NCI-H2107 treated with DMSO at 0.1 percent for 48 hours (cell line): ENCODE data around the gene LRMDA.
A peak's percentile ranks its signal among the peaks of the same experiment; 100 is the strongest.
"Not testable (repeated sequence)": the region's sequence is repeated elsewhere in the genome, so short reads cannot be mapped to it uniquely, and the experiment has no call there.

Experiments
- DNase-seq: peaks from one replicate; lab custom pipeline; 2025; ENCODE audit not compliant: unreplicated experiment; lab: John Stamatoyannopoulos, UW

LRMDA gene

DNA sequence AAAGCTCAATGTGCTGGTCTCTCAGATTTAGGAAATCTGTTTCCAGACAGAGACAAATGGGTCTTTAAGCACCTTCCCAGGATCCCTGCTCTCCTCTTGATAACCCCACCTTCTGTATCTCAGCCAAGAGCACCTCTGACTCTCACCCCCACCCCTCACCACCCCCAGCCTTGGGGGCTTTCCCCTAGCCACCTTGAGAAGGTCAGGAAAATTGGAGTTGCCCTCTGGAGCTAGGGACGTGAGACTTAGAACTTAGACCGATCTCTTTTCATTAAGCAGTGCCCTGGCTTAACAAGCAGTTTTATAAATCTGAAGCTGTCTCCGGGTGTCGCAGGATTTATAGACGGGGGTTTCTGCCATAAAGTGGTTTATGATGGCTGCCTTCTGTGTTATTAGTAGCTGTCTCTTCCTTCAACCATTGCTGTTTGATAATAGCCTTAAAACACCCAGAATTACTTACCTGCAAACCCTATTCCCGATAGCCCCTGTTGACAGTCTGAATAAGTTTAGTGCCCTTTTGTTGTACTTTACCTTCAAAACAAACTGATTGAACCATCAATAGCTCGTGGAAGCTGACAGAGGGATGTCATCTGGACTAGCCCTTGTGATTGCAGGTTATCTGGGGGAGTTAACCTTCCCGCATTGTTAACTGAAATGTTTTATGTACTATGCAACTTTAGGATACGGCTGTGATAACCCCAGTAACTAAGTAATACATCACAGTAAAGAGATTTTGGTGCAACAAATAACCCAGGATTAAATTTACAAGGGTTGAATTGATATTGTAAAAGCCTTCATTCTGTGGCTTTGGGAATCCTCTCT is 621.5 kb downstream of the LRMDA start:
- DNase-seq = no peak

GRCh38 chr10:76055466-76055865 is 624.0 kb downstream of the LRMDA start:
- no peak for DNase-seq

DNA sequence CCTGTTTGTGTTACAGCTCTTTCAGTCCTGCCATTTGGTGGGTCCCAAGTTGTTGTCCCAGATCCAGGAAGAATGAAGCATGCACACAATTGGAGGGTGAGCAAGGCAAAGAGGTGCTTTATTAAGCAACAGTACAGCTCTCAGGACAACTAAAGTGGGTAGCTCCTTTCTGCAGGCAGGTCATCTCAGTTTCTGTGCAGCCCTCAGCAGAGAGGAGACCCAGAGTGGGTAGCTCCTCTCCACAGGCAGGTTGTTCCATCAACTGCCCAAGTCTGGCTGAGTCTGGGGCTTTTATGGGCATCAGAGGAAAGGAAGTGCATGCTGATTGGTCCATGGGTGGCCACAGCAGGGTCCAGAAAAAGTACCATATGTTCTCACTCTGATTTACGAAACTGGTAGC is 624.5 kb downstream of the LRMDA start:
- DNase-seq = no peak

DNA sequence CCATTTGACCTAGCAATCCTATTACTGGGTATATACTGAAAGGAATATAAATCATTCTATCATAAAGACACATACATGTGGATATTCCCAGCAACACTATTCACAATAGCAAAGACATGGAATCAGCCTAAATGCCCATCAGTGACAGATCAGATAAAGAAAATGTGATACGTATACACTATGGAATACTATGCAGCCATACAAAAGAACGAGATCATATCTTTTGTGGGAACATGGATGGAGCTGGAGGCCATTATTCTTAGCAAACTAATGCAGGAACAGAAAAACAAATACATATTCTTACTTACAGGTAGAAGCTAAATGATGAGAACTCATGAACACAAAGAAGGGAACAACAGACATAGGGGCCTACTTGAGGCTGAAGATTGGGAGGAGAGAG is 629.6 kb downstream of the LRMDA start:
- DNase-seq = not testable (repeated sequence)

DNA sequence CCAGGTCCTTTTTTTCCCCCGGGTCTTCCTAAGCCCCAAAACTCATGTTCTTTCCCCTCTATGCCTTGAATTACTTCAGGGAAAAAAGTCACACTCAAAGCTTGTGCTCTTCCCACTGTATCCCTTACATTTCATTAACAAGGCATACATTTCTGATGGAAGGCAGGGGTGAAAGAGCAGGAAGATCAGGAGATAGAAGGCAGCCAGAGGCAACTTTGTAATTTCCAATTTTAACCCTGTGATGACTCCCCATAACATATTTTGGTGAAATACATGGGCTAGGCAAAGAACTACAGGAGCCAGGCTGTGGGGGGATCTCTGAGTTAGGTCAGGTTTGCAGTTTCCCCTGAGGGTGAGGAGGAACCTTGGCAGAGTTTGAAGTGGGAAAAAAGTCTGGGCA is 635.0 kb downstream of the LRMDA start:
- no peak for DNase-seq

DNA sequence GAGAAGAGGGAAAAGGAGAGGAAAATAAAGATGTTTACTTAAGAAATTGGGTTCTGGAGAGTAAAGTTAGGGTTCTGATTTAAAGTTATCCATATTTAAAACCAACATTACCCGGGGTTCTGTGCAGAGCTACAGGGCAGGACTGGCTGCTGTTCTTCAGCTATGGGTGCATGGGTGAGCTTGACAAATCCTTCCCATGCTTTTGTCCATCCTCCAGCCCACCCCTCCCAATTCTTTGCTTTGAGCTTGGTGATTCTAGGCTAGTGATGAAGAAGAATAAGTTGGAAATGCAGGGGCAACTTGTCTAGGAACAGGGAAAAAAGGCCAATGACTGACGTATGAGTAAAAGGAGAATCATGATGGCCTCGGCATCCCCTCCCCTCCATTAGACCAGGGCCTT is 636.0 kb downstream of the LRMDA start:
- DNase-seq = no peak

DNA sequence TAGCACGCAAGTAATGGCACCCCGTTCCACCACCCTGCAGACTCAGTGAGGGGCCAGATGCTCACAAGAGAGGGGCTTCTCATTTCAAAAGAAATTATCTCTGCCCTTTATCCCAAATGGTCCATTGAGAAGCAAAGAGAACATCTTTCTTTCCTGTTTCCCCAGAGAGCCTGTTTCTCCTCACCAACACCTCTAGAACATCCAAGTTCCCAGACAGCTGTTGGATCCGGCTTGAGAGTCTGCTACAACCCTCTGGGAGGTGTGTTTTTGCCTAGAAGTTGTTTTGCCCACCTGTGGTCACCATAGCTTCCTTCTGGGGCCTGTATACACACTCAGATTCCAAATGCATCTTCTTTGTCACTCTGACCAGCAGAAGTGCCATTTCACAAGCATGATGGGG is 637.4 kb downstream of the LRMDA start:
- DNase-seq = no peak

DNA sequence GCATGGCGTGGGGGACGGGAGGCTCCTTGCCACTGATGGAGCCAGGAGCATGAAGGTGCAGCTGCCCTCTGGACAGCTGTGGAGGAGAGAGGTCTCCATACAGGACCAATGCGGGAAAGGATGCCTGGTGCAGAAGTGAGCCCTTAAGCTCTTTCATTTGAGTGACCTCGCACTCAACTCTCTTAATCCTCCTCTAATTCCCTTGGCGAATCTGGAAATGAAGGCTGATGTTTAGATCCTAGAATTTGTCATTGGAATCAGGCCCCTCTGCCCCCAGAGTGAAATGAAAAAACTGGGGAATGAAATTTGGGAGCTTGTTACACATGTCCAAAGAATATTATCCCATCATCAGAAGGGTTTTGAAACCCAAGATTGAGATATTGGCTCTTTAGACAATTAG is 639.5 kb downstream of the LRMDA start:
- DNase-seq = no peak

- no peak for DNase-seq
These were observed 640.4 kb downstream of the LRMDA start for GRCh38 chr10:76071653-76072365.

DNA sequence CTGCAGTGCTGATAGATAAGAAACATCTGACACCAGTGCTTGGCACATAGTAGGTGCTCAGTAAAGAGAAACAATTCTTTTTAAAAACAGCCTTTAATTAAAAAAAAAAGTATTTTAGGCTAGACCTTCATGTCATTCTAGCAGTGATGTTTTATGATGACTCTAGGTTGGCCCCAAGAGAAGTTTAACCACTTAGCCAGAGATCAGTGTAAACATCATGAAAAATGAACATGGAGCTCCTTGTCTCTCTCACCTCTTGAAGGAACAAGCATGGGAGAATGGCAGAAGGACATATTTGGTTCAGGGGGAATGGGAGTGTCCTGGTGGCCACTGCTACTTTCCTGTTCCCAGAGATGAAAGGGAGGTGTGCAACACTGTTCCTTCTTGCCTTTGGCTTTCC is 641.0 kb downstream of the LRMDA start:
- no peak for DNase-seq

GRCh38 chr10:76073524-76073923 is 642.1 kb downstream of the LRMDA start:
- DNase-seq = no peak

DNA sequence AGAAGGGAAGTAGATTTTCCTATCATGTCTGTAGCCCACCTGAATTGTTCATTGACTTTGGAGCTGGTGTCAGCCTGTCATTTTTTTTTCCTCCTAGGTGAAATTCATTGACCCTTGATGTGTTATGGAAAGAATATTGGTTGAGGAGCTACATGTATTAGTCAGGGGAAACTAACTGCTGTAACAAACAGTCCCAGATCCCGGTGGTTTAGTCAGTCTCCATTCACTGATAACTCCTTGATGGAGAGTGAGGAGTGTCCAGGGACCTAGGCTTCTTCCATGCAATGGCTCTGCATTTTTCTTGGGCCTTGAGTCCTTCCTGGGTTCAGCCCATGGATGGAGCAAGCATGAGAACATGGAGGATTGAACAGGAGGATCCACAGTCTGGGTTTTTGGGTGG is 643.2 kb downstream of the LRMDA start:
- no peak for DNase-seq

DNA sequence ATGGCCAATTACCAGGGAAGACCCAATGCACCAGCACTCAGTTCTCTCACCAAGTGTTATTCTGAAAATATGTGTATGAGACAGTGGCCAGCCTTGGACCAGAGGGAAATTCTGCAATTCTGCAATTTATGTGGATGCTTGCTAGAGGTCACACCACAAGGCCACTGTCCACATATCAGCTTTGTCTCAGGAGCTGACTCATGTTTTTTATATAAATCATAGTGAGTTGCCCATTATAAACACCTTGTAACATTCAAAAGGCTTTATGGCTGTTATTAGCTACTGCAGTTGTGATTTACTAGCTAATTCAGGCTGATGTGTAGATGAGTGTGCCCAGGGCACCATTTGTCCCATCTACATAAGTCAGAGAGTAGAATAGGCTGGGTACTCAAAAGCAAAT is 649.0 kb downstream of the LRMDA start:
- no peak for DNase-seq

GRCh38 chr10:76080991-76081390 is 649.6 kb downstream of the LRMDA start:
- DNase-seq = no peak

DNA sequence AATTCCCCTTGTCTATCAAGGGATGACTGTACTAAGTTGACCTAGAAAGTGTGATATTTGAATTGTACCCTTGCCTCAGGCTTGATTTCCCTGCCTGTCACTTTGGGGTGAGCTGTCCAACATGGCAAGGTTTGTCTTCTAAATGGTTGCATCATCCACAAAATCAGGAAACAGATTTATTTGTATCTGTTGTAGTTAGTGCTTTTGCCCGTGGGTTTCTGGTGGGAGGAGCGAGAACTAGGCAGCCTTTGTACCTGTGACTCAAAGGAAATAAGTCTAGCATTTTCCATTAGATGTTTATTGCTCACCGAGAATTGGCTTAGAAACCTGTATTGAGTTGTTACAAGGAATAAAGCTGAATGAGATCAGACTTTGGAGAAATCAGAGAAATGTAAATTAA is 650.8 kb downstream of the LRMDA start:
- no peak for DNase-seq

GRCh38 chr10:76082956-76083355 is 651.5 kb downstream of the LRMDA start:
- DNase-seq = no peak

DNA sequence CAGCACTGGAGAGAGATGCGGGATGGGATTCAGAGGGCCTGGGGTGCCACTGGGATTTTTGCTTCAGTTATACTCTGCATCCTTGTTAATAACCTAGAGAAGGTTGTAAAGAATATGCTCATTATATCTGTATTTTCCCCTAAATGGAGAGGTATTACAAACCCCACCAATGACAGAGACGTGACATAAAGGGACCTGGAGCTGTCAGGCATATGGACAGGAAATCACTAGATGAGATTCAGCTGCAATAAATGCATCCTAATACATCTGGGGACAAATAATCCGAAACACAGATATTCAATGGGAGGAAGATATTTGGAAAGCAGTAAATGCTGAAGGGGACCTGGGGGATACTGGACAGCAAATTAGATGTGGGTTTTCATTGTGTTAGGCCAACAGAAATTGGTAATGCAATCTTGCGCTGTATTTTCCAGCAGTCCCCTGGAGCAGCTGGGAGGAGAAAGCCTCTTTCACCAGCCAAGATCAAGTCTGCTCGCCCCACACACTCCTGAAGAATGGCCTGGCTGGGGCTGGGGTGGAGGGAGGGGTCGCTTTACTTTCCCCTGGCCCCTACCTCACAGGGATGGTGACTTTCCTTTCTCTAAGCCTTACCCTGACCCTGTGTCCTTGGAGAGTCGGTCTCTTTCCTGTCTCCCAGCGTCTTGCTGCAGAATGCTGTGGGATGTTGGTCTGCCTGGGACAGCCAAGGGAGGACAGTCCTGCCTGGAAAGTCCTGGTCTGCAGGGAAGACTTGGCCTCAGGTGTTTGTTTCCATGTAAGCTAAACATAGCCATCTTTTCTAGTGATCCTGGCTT is 653.8 kb downstream of the LRMDA start:
- DNase-seq = no peak

GRCh38 chr10:76085817-76086167 is 654.4 kb downstream of the LRMDA start:
- DNase-seq = no peak

- no peak for DNase-seq
These were observed 654.8 kb downstream of the LRMDA start for GRCh38 chr10:76086170-76086760.

DNA sequence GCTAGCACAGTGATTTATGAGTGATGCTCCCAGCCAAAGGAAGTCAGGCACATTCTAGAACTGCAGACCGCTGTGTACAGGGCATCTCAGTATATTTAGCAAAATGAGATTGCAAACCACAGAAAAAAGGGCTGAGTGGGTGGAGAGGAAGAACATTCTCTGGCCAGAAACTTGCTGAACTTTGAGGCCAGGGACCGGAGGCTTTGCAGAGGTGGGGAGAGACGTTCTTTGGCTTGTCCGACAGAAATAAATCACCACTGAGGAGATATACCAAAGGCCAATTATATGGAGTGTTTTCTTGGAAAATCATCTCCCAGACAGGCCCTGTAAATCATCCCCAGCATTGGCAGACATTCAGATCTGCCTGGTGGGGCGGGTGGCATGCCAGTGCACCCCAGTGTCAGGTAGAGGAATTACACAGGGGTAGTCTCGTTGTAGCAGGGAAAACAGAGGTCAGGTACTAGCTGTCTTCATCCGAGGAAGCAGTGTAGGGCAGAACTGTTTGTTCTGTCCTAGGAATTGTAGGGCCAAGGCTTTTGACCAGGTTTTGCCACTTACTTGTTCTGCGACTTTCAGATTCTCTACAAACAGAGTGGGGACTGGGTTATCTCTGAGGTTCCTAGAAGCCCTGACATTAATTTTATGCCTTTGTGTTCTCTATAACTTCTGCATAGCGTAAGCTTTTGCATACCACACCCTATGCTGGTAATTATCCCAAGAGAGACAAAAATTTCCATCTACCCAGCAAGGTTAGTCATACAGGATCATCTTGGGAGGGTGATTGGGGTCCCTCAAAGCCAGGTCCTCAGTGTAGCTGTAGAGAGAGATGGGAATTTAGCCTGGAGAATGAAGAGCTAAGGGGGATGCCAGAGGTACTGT is 655.6 kb downstream of the LRMDA start:
- peak; percentile 17 for DNase-seq
